Esophagus mucosa (tissue), 1 donor: ENCODE measurements around the gene TNFSF15. TPM values are rescaled to one million over a fixed set of nuclear protein-coding genes. Genes with fewer than 3 reads are reported as not detected.

Source experiments
- ATAC-seq: fragments of 200-7000 bp; cut with Tn5 transposase; one replicate; pipeline ENCODE4 v1.9.1; 2020
- total RNA-seq: library from RNA; stranded (reverse); gene quantifications from one replicate; pipeline ENCODE4 v1.2.4, GENCODE V29; 2023
- donor health status: DM: yes; HTN: yes; CAD: no.

Gene TNFSF15
- total RNA-seq, 1 donor from 2014 or later = 1.7 TPM

- ATAC-seq = no peak
These were observed 18.3 kb upstream of the TNFSF15 start for GRCh38 chr9:114824110-114824509.

GRCh38 chr9:114823441-114823840 lies 17.6 kb upstream of the TNFSF15 start:
- no peak for ATAC-seq

- ATAC-seq = no peak
These were observed 16.9 kb upstream of the TNFSF15 start for GRCh38 chr9:114822708-114823107.

DNA sequence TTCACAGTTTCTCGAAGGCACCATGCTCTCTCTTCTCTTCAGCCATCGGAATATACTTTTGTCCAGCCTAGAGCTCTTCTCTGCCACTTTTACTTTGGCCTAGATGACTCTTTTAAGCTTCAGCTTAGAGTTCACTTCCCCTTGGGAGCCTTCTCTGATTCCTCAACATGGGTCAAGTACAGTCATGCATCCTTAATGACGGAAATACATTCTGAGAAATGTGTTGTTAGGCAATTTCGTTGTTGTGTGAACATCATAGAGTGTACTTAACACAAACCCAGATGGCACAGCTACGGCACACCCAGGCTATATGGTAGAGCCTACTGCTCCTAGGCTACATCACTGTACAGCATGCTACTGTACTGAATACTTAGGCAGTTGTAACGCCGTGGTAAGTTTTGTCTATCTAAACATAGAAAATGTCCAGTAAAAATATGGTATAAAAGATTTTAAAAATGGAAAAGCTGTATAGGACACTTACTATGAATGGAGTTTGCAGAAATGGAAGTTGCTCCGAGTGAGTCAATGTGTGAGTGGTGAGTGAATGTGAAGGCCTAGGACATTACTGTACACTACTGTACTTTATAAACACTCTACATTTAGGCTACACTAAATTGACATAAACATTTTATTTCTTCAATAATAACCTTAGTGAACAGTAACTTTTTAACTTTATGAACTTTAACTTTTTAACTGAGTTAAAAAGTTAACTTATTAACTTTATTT lies 15.1 kb upstream of the TNFSF15 start:
- ATAC-seq = no peak

DNA sequence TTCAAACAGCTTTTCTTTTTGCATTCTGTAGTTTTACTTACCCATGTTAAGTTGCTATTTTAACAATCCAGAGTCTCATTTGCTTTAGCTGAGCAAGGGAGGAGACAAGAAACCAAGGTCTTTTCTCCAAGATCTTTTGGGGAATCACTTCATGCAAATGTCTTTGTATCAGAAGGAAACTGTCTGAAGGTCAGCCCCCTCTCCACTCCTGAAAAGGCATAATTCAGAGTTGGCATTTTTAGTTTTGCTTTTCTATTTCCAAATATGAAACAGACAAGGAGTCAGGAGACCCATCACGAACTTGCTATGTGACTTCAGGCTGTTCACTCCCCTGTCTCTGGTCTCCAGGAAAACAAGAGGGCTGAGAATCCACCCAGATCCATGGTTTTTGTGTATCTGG lies 12.3 kb upstream of the TNFSF15 start:
- ATAC-seq = no peak

DNA sequence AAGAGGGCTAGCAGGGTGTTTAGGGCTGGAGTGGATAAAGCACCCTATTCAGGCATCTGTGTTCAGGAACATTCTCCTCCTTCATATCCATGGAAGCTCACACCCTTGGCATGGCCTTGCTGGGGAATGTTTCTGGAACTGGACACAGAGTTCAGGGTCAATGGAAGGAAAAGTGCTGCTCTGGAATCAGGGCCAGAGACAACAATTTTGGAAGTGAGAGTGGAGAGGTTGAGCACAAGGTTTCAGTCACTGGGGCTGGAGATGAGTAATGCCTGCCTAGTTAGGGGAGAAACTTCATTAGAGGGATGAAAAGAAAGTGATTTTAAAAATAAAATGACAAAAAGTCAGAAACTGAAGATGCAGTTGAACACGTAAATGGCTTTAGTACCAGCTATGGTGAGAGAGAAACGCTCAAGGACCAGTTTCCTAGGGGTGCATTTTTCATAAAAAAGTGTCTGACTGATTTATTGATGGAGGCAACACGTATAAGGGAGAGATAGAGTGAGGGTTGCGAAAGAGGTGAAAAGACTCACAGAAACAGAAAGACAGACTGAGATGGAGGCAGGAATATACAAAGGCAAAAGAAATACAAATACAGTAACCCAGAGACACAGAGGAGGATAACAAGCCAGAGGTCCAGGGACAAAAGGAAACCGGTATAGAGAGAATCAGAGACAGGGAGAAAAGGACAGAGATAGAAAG lies 8.0 kb upstream of the TNFSF15 start:
- no peak for ATAC-seq

DNA sequence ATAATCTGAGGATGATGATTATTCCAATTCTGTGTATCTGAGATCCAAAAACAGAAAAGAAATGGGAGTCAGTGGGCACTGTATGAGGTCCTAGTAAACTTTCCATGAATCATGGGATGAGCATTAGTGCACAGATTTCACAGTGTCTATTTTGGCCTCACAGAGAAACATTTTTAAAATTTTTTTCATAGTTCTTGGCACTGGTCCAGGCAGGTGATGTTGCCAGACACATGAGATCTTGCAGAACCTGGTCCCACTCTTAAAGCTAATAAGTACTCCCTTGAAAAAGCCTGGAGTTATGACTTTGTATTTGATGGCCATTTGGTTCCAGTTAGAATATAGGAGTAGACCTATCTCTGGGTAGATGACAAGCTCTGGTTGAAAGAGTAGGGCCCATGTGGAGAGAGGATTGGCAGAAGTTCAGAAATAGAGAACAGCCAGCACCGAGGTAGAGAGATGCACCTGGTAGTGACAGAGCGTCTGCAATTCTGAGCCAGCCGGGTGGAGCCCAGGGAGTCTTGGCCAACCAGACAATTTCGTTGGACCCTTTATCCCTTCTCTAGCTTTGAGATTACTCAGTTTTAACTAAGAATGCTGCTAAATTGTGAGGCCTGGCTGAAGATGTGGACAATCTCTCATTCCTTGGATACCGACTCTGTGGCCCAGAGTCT lies 6.3 kb upstream of the TNFSF15 start:
- no peak for ATAC-seq

- peak; percentile 44 for ATAC-seq
These were observed 5.5 kb upstream of the TNFSF15 start for GRCh38 chr9:114811301-114811700.

DNA sequence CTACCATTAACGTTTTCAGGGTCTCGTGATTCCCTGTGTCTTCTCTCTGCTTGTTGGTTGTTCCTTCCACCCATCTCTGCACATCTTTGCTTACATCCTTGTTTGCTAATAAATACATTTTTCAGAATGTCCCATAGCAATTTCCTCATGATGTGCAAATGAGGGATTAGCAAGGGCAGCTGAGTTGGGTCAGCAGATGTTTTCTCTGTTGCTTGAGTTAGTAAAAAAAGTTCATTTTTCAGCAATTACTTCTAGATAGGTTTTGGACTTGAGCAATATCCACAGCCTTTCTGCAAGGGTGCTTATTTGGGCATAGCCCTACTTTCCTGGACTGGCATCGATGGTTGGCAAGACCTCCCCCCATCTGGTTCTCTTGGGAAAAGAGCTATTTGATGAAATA lies 4.8 kb upstream of the TNFSF15 start:
- no peak for ATAC-seq

DNA sequence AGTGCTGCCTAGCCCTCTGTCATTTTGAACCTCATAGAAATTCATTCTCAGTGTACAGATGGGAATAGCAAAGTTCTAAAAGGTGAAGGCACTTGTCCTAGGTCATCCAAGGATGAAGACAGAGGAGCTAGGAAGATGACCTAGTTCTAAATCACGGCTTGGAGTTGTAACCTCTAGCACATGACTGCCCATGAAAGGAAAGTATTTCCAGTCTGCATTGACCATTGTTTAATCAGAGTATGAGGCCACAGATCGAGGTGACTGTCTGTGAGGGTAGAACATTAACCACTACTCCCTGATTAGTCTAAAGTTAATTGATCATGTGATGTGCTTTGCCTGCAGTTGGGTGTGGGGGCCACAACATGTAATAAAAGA lies 674 bp upstream of the TNFSF15 start:
- no peak for ATAC-seq

DNA sequence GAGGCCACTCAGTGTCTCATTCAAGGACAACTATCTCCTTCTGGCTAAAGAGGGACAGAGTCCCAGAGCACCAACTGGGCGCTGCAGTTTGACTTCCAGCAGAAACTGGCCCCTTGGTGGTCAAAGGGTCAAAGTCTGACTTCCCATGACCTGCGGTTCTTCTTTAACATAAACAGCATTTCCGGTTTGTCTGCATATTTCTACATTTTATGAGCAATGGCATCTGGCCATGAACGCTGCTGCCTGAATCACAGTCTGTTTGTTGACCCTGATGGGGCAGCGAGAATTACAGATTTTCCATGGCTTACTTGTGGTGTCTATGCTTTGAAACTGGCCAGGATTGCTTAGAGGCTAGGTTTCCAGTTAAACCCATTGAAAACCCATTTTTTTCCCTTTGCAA lies 1.3 kb downstream of the TNFSF15 start:
- no peak for ATAC-seq

DNA sequence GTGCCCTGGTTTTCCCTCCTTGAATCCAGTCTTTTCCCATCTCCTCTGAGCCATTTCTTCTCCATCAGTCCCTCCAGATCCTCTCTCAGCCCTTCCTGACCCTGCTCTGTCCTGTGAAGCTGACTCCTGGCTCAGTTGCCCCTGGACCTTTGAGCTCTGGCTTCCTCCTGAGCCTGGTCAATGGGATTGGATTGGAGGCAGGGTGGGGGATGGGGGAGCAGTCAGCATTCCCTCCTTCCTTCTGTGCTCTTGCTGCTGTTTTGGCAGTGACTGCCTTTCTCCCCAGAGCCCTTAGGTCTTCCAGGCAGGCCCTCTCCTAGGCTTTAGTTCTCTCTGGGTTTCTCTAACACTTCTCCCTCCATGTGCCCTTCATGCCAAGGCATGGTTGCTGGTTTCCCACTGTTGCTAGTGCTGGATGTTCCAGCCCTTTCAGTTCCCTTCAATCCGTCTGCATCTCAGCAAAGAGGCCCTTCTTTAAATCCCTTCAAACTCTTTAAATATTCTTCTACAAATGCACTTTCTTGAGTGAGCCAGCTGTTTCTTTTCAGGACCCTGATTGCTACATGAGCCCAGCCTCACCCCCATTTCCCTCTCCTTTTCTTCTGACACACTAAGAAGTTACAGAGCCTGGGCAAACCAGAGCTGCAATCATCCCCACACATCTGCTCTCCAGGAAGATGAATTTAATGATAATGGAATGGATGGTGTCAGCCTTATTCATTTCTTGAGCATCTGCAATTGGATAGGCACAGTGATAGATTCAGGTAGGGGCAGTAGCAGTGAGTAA lies 2.2 kb downstream of the TNFSF15 start:
- no peak for ATAC-seq

DNA sequence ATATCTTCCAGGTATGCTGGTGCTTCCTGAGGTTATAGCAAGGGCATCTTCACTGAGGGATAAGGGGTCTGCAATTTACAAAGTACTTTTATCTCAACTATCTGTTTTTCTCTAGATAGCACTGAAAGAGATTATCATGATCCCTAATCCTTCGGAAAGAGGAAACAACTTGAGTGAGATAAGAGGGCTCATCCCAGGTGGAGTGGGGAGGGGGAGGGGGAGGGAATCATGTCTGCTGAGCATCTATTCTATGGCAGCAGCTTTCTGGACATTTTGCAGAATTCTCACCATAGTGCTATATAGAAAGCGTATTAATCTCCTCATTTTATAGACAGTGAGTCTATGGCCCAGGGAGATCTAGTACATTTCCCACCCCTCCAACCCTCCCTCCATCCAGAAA lies 5.9 kb downstream of the TNFSF15 start:
- no peak for ATAC-seq

- ATAC-seq = no peak
These were observed 6.4 kb downstream of the TNFSF15 start for GRCh38 chr9:114799441-114799840.

DNA sequence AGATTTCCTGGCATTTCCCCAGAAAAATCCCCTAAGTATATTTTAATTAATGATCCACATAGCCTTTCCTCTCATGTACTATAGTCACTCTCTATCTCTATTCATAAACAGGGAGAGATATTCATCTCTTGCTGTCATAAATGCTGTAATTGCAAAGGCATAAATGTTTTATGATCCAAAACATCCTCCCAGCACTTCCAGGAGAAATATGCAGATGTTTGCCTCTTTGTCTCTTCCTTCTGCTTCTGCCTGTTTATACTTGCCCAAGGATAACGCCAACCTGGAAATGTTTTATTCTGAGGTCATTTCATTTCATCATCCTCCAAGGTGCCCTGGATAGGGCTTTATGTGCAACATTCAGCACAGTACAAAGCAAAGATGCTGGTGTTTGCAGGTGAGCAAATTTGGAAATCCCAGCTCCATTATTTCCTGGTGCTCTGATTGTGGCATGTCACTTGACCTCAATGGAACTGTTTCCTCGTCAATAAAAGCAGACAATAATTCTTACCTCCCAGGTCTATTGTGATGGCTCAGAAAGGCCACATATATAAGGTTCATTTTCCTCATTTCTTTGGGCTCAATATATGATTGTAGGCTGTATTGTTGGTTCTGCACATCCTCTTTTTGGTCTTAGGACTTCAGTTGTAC lies 6.9 kb downstream of the TNFSF15 start:
- ATAC-seq = peak; percentile 78

DNA sequence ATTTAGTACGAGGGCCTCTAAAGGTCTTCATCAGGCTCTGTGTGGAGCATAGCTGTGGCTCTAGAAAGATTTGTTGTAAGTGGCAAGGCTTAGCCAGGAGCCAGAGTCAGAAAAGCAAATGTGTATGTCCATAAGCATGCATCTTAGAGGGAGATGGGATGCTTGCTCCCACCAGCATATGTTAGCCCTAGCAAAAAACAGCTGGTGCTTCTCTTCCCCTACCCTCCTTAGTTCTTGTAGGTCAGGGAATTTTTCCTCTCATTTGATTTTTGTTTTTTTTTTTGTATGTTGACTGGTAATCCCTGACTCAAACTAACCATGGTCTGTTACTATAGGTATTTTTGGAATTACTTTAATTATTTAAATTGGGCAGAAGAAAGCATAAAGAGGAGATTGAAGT lies 7.7 kb downstream of the TNFSF15 start:
- ATAC-seq = no peak

- ATAC-seq = no peak
These were observed 13.4 kb downstream of the TNFSF15 start for GRCh38 chr9:114792396-114792795.

- no peak for ATAC-seq
These were observed 14.1 kb downstream of the TNFSF15 start for GRCh38 chr9:114791736-114792135.

GRCh38 chr9:114791312-114791711 lies 14.5 kb downstream of the TNFSF15 start:
- ATAC-seq = no peak

- ATAC-seq = no peak
These were observed 15.3 kb downstream of the TNFSF15 start for GRCh38 chr9:114790521-114790920.

GRCh38 chr9:114789006-114789405 lies 16.8 kb downstream of the TNFSF15 start:
- ATAC-seq = no peak

DNA sequence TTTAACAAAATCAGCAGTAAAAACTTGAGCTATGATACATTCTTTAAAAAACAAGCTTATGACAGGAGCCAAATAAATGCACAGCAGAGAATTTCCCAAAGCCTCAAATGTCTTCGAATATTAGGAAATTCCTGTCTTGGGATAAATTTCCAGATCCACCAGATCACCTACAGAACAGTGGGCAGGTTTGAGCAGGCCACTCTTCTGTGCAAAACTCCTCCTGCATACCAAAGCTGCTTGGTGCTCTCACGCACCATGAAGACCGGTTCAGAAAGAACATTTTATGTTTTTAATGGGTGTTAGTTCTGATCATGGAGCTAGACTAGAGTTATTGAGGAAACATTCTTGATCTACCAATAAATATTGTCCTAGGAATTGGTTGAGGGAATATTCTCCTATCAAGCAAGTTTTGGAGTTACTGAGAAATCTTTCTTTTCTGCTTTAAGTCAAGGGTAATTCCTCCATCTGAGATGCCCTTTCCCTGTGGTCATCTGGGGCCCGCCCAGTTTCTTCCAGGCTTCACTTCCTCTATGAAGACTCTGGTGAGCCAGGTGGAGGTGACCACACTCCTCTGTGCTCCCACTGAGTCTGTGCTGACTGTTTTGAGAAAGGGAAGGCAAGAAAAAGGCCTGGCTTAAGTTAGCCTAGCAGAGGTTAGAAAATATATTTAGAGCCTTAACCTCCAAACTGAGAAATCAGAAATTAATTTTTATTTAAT lies 17.9 kb downstream of the TNFSF15 start:
- peak; percentile 45 for ATAC-seq
